Measurements from ENCODE around the gene RNGTT.

Gene RNGTT

DNA sequence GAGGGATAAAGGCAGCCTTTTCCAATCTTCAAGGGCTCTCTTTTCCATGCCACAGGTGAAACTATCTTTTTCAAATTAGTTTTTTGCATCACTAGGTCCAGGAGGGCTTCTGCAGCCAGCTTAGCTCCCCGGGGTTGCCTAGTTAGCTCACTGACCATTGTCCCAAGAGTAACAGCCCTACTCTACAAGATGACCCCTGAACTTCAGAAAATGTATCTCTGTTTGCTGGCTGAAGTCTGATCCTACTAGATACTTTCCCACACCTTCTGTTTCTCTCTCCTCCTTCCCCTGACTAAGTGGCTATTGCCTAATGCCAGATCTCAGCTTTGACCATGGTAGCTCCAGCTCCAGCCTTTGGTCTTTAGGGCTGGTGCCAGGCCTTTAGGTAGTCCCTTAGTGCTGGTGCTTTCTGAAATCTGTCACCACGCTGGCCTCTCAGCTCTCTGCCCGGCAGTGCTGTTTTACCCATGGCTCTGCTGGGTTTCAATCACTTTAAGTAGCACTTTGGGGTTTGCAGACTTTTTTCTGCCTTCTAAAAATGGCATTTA lies 255.1 kb downstream of the RNGTT start:
- DNase-seq = no peak

- DNase-seq = no peak
Observed at GRCh38 chr6:88705601-88706000, 257.8 kb downstream of the RNGTT start.

DNA sequence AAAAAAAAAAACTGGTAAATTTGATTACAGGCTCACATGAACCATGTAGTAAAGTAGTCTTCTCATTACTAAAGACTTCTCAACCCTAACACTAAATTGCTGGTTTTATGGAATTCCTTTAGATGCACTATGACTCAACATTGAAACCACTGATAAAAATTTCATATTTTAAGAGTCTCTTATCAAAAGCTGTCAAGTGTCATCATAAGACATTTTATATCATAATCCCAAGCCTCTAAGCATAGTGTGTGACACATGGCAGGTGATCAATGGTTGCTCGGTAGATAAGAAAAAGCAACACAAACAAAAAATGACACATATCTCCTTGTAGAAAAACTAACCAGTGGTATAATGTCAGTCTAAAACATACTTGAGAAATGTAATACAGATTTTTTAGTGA lies 258.4 kb downstream of the RNGTT start:
- DNase-seq = no peak

- no peak for DNase-seq
Observed at GRCh38 chr6:88702956-88703556, 260.4 kb downstream of the RNGTT start.

DNA sequence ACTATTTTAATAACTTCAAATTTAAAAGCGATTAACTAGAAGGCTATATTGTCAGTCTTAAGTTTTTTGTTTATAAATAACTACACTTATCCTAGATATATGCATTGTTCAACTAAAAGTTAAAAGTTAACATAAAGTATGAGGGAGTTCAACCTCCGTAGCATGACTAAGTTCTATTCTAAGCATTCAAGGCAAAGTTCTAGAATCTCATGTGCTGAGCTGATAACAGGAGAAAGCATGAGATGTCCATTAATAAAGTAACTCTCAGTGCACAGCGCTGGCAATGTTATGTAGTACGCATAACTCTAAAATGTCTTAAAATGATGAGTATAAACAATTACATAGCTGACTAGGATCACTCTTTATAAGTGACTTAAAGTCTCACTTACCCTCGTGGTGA lies 264.8 kb downstream of the RNGTT start:
- DNase-seq = no peak

GRCh38 chr6:88695937-88696336 lies 267.5 kb downstream of the RNGTT start:
- no peak for DNase-seq

DNA sequence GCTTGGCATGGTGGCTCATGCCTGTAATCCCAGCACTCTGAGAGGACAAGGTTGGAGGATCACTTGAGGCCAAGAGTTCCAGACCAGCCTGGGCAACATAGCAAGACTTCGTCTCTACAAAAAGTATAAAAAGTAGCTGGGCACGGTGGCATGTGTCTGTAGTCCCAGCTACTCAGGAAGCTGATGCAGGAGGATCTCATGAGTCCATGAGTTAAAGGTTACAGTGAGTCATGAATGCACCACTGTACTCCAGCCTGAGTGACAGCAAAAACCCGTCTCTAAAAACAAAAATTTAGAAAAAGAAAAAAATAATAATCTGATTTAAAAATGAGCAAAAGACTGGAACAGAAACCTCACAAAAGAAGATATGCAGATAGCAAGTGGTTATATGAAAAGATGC lies 279.7 kb downstream of the RNGTT start:
- no peak for DNase-seq

DNA sequence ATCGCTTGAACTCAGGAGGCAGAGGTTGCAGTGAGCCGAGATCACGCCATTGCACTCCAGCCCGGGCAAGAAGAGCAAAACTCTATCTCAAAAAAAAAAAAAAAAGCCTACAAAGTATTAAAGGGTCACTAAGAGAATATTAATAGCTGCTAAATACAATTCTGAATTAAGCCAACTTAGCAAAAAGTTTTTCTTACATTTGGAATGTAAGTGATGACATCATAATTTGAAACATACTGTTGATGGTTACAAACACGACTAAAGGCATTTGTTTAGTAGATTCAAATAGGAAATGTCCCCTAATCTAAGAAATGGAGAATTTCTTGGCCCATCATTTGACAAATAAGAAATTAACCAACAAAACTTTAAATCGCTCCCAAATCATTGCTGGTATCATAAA lies 282.8 kb downstream of the RNGTT start:
- no peak for DNase-seq

- DNase-seq = no peak
Observed at GRCh38 chr6:88679841-88680240, 283.6 kb downstream of the RNGTT start.

GRCh38 chr6:88677356-88677755 lies 286.1 kb downstream of the RNGTT start:
- DNase-seq = no peak

GRCh38 chr6:88671624-88672023 lies 291.8 kb downstream of the RNGTT start:
- no peak for DNase-seq

DNA sequence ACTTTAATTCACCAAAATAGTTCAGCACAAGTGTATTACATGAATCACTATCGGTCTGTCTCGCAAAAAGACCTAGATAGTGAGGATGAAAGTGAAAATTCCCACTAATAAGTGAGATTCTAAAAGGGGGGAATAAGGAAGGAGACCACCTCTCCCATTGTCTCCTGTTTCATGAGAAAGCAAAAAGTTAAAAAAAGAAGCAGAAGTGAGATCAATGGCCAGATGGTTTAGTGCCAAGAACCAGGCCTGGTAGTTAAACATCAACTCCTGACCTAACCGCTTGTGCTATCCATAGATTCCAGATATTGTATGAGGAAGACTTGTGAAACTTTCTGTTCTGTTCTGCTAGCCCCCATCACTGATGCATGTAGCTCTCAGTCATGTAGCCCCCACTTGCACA lies 293.0 kb downstream of the RNGTT start:
- DNase-seq = no peak

- DNase-seq = no peak
Observed at GRCh38 chr6:88669475-88669874, 293.9 kb downstream of the RNGTT start.

GRCh38 chr6:88666901-88667300 lies 296.5 kb downstream of the RNGTT start:
- no peak for DNase-seq

- no peak for DNase-seq
Observed at GRCh38 chr6:88665131-88665530, 298.3 kb downstream of the RNGTT start.

- no peak for DNase-seq
Observed at GRCh38 chr6:88663801-88664200, 299.6 kb downstream of the RNGTT start.

- DNase-seq = no peak
Observed at GRCh38 chr6:88662653-88663174, 300.7 kb downstream of the RNGTT start.

DNA sequence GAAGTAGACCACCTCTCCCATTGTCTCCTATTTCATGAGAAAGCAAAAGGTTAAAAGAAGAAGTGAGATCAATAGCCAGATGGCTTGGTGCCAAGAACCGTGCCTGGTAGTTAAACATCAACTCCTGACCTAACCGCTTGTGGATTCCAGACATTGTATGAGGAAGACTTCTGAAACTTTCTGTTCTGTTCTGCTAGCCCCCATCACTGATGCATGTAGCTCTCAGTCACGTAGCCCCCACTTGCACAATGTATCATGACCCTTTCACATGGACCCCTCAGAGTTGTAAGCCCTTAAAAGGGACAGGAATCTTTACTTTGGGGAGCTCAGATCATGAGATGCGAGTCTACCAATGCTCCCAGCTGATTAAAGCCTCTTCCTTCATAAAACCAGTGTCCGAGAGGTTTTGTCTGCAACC lies 301.2 kb downstream of the RNGTT start:
- DNase-seq = no peak

DNA sequence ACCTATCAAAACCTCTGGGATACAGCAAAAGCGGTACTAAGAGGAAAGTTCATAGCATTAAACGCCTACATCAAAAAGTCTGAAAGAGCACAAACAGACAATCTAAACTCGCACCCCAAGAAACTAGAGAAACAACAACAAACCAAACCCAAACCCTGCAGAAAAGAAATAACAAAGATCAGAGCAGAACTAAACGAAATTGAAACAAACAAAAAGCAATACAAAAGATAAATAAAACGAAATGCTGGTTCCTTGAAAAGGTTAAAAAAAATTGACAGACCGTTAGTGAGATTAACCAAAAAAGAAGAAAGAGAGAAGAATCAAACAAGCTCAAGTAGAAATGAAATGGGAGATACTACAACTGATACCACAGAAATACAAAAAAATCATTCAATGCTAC lies 302.3 kb downstream of the RNGTT start:
- no peak for DNase-seq

- DNase-seq = no peak
Observed at GRCh38 chr6:88655586-88655985, 307.8 kb downstream of the RNGTT start.

DNA sequence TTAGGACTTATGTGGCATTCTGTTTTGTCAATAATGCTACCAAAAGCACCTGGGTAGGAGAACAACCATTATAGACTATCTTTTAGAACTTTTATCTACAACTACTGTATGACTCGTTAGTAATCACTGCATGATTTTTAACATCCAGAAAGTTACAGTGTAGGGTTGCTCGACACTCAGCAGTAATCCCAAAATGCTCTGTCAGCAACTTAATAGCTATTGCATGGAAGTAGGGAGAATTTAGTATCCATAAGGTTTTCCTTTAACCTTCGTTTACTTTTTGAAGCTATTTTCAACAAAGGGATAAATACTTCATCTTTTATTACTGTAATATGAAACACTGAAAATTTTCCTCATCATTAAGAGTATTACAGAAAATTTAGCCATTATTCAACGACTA lies 309.5 kb downstream of the RNGTT start:
- DNase-seq = no peak

GRCh38 chr6:88651400-88651799 lies 312.0 kb downstream of the RNGTT start:
- DNase-seq = no peak

GRCh38 chr6:88650979-88651378 lies 312.4 kb downstream of the RNGTT start:
- DNase-seq = no peak

- DNase-seq = no peak
Observed at GRCh38 chr6:88650029-88650619, 313.3 kb downstream of the RNGTT start.
